ENCODE results near the gene CLDN9.

DNA sequence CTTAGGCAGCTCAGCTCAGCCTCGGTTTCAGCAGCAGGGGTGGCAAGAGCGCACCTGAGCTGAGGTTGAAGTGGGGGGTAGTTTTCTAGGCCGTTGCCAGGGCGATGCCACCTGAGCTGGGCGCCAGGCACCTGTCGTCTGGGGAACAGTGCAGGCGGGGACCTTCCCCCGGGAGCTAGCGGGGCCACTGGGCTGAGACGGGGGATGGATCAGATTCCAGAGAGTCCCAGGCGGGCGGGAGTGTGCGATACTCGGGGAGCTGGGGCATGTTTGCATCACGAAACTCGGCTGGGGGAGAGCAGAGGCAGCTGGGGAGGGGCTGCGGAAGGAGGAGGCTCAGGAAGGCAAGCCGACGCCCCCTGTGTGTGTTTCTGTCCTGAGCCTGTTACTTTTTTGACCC lies 477 bp upstream of the CLDN9 start:
- TF ChIP-seq POLR2AphosphoS5 (IDR thresholded peaks at IDR 0.05; ENCODE audit: low read depth, low read length) (no peak), SIN3A (IDR thresholded peaks at IDR 0.05; ENCODE audit: borderline replicate concordance, insufficient read depth, low read length) (no peak), TAF1 (IDR thresholded peaks at IDR 0.05; ENCODE audit: borderline replicate concordance, insufficient read depth, low read length) (no peak), FOXP2 (optimal IDR thresholded peaks at IDR 0.05; ENCODE audit: borderline replicate concordance, extremely low read depth, extremely low read length, insufficient read depth) (no peak)
- TF ChIP-seq, protein P1, sequence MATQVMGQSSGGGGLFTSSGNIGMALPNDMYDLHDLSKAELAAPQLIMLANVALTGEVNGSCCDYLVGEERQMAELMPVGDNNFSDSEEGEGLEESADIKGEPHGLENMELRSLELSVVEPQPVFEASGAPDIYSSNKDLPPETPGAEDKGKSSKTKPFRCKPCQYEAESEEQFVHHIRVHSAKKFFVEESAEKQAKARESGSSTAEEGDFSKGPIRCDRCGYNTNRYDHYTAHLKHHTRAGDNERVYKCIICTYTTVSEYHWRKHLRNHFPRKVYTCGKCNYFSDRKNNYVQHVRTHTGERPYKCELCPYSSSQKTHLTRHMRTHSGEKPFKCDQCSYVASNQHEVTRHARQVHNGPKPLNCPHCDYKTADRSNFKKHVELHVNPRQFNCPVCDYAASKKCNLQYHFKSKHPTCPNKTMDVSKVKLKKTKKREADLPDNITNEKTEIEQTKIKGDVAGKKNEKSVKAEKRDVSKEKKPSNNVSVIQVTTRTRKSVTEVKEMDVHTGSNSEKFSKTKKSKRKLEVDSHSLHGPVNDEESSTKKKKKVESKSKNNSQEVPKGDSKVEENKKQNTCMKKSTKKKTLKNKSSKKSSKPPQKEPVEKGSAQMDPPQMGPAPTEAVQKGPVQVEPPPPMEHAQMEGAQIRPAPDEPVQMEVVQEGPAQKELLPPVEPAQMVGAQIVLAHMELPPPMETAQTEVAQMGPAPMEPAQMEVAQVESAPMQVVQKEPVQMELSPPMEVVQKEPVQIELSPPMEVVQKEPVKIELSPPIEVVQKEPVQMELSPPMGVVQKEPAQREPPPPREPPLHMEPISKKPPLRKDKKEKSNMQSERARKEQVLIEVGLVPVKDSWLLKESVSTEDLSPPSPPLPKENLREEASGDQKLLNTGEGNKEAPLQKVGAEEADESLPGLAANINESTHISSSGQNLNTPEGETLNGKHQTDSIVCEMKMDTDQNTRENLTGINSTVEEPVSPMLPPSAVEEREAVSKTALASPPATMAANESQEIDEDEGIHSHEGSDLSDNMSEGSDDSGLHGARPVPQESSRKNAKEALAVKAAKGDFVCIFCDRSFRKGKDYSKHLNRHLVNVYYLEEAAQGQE (IDR thresholded peaks at IDR 0.05; ENCODE audit: insufficient read depth in 1 of 2, low read depth in 2 of 2, low read length in 2 of 2), result no peak

Measured in PFSK-1 (cell line).